Neutrophil (primary cell): ENCODE measurements around the gene COMMD9.

ENCODE experiments used
- H3K27ac ChIP-seq: fragments of 200-600 bp; sonication (generic); 2 replicates; pipeline ENCODE4 v1.5.1; 2016; ENCODE audit warnings: mild to moderate bottlenecking, moderate library complexity
- H3K27me3 ChIP-seq: fragments of 200-600 bp; sonication (generic); 2 replicates; pipeline ENCODE4 v1.6.0; 2016; ENCODE audit warnings: mild to moderate bottlenecking
- H3K36me3 ChIP-seq: fragments of 200-600 bp; sonication (generic); 2 replicates; pipeline ENCODE4 v1.5.1; 2017
- H3K4me1 ChIP-seq, 2 experiments: fragments of 200-600 bp in 1 of 2; sonication (generic) in 1 of 2; 1 replicate in 1 of 2; 2 replicates in 1 of 2; pipeline versions ENCODE4 v1.5.1 to v1.6.1; 2013 to 2016; ENCODE audit warnings: low read depth in 1 of 2, low read length in 1 of 2, mild to moderate bottlenecking in 1 of 2, moderate library complexity in 1 of 2; ENCODE audit not compliant: control insufficient read depth in 1 of 2, insufficient read depth in 1 of 2
- H3K4me3 ChIP-seq, 2 experiments: fragments of 200-600 bp in 1 of 2; sonication (generic) in 1 of 2; 1 replicate in 1 of 2; 2 replicates in 1 of 2; pipeline ENCODE4 v1.5.1; 2013 to 2016; ENCODE audit warnings: low read depth in 1 of 2, low read length in 1 of 2, mild to moderate bottlenecking in 1 of 2, moderate library complexity in 1 of 2
- H3K9me3 ChIP-seq: fragments of 200-600 bp; sonication (generic); 2 replicates; pipeline ENCODE4 v1.5.1; 2016
- CTCF ChIP-seq: fragments of 200-600 bp; sonication (generic); IDR thresholded peaks from 2 replicates; pipeline ENCODE4 v1.5.1; 2016; ENCODE audit warnings: antibody characterized with exemption

The COMMD9 gene

GRCh38 chr11:36313750-36314433, 24.7 kb upstream of the COMMD9 start:
- H3K36me3 ChIP-seq, result no peaks in the 10 kb centered on the region
- H3K4me1 ChIP-seq, result peaks cover 0 to 10% of the 10 kb centered on the region in 2 experiments
- no peak for TF ChIP-seq CTCF
- no peak overlapping the region for H3K27ac ChIP-seq
- H3K27me3 ChIP-seq, result peaks cover 12% of the 10 kb centered on the region
- H3K9me3 ChIP-seq, result no peaks in the 10 kb centered on the region
- no peak overlapping the region for H3K4me3 ChIP-seq

GRCh38 chr11:36312611-36313472, 23.6 kb upstream of the COMMD9 start:
- Histone ChIP-seq H3K36me3 (no peaks in the 10 kb centered on the region), H3K27ac (no peak overlapping the region), H3K9me3 (no peaks in the 10 kb centered on the region), H3K4me1 (peaks cover 0 to 10% of the 10 kb centered on the region in 2 experiments), H3K27me3 (peaks cover 12% of the 10 kb centered on the region), H3K4me3 (no peak overlapping the region)
- TF ChIP-seq CTCF, result no peak

GRCh38 chr11:36311926-36312595, 22.8 kb upstream of the COMMD9 start:
- Histone ChIP-seq H3K4me3 (no peak overlapping the region), H3K4me1 (peaks cover 0 to 10% of the 10 kb centered on the region in 2 experiments), H3K36me3 (no peaks in the 10 kb centered on the region), H3K27me3 (peaks cover 12% of the 10 kb centered on the region), H3K9me3 (no peaks in the 10 kb centered on the region), H3K27ac (no peak overlapping the region)
- no peak for TF ChIP-seq CTCF

- Histone ChIP-seq H3K4me3 (no peak overlapping the region), H3K36me3 (no peaks in the 10 kb centered on the region), H3K27me3 (peaks cover 12% of the 10 kb centered on the region), H3K4me1 (peaks cover 4 to 10% of the 10 kb centered on the region in 2 experiments), H3K9me3 (no peaks in the 10 kb centered on the region), H3K27ac (no peak overlapping the region)
- TF ChIP-seq CTCF, result no peak
These were observed 20.6 kb upstream of the COMMD9 start for GRCh38 chr11:36309779-36310178.

- H3K4me3 ChIP-seq, result no peak overlapping the region
- TF ChIP-seq CTCF, result no peak
- H3K9me3 ChIP-seq, result no peaks in the 10 kb centered on the region
- H3K27ac ChIP-seq, result no peak overlapping the region
- H3K36me3 ChIP-seq, result no peaks in the 10 kb centered on the region
- H3K4me1 ChIP-seq, result peaks cover 4 to 10% of the 10 kb centered on the region in 2 experiments
- H3K27me3 ChIP-seq, result peaks cover 7% of the 10 kb centered on the region
These were observed 19.4 kb upstream of the COMMD9 start for GRCh38 chr11:36308577-36308976.
